ENCODE data around the gene ZMIZ1. TPM values are rescaled to one million over a fixed set of nuclear protein-coding genes. Genes with fewer than 3 reads are reported as not detected.

Gene ZMIZ1
- total RNA-seq, 4 donors from 2014 or later = 58.1 to 87.4 (median 74.2) TPM

DNA sequence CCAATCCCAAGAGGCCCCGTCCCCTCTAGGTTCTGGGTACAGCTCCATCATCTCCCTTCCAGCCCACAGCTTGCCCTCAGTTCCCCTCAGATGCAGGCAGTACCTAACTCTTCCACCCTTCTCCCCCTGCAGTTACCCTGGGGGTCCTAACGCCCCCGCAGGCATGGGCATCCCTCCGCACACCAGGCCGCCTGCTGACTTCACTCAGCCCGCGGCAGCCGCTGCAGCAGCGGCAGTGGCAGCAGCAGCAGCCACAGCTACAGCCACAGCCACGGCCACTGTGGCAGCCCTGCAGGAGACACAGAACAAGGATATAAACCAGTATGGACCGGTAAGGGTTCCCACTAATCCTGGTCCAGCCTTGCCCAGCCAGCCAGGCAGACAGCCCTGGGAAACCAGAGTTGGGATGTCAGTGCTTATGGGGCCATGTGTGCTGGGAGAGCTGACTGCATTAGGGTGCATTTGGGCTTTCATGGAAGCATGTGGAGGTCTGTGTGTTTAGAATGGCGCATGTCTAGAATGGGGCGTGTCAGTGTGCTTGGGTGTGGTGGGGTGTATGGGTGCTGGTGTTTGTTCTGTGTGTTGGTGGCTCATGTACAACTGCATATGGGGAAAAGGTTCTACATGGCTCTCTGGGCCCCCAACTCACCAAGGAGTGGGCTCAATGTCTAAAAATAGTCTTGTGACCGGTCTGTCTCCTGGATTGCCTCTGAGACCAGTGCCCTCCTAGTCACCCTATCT lies 223.4 kb downstream of the ZMIZ1 start:
- TF ChIP-seq POLR2A (IDR thresholded peaks at IDR 0.05) = no peak
- TF ChIP-seq, protein P1, sequence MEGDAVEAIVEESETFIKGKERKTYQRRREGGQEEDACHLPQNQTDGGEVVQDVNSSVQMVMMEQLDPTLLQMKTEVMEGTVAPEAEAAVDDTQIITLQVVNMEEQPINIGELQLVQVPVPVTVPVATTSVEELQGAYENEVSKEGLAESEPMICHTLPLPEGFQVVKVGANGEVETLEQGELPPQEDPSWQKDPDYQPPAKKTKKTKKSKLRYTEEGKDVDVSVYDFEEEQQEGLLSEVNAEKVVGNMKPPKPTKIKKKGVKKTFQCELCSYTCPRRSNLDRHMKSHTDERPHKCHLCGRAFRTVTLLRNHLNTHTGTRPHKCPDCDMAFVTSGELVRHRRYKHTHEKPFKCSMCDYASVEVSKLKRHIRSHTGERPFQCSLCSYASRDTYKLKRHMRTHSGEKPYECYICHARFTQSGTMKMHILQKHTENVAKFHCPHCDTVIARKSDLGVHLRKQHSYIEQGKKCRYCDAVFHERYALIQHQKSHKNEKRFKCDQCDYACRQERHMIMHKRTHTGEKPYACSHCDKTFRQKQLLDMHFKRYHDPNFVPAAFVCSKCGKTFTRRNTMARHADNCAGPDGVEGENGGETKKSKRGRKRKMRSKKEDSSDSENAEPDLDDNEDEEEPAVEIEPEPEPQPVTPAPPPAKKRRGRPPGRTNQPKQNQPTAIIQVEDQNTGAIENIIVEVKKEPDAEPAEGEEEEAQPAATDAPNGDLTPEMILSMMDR (IDR thresholded peaks at IDR 0.05) = no peak
- intact Hi-C loops (cut with DNase I; ENCODE audit: low total_unique reads) = no loop called here
- no peak overlapping the region for H3K4me3 ChIP-seq (ENCODE audit: low read depth, poor library complexity, severe bottlenecking)
- 80 to 85% methylated on average over 9 to 14 of the region's 14 CpGs for WGBS, 2 donors
- no peak for DNase-seq (ENCODE audit: low spot score in 2 of 2)

DNA sequence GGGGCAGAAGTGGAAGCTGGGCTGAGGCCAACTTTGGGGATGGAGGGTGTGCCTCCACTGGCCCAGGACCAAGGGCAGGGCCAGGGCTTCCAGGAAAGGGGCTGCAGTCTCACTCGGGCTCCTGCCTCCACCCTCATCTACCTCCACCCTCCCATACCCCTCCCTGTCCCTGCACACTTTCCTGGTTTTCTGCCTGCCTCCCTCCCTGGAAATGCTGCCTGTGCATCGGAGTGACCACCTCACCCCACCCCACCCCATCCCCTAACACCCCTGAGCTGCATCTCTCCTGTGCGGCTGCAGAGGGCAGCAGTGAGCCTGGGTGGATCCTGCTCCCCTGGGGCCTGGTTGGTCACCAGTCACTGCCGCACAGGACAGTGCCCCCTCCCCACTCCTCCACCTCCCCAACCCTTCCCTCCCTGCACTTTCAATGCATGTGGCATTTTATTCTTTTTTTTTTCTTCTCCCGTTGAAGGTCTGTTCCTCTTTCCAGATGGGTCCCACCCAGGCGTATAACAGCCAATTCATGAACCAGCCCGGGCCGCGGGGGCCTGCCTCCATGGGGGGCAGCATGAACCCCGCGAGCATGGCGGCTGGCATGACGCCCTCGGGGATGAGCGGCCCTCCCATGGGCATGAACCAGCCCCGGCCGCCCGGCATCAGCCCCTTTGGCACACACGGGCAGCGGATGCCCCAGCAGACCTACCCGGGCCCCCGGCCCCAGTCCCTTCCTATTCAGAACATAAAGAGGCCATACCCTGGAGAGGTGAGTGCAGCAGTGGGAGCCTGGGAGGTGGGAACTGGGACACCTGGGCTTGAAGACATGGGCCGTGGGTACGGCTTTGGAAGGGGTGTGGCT lies 224.4 kb downstream of the ZMIZ1 start:
- no peak for TF ChIP-seq POLR2A (IDR thresholded peaks at IDR 0.05)
- TF ChIP-seq, protein P1 (IDR thresholded peaks at IDR 0.05) = no peak
- no peak for DNase-seq (ENCODE audit: low spot score in 2 of 2)
- intact Hi-C loops (cut with DNase I; ENCODE audit: low total_unique reads) = no loop called here
- H3K4me3 ChIP-seq (ENCODE audit: low read depth, poor library complexity, severe bottlenecking) = no peak overlapping the region
- 55 to 69% methylated on average over 21 to 24 of the region's 24 CpGs for whole genome bisulfite sequencing, 2 donors

DNA sequence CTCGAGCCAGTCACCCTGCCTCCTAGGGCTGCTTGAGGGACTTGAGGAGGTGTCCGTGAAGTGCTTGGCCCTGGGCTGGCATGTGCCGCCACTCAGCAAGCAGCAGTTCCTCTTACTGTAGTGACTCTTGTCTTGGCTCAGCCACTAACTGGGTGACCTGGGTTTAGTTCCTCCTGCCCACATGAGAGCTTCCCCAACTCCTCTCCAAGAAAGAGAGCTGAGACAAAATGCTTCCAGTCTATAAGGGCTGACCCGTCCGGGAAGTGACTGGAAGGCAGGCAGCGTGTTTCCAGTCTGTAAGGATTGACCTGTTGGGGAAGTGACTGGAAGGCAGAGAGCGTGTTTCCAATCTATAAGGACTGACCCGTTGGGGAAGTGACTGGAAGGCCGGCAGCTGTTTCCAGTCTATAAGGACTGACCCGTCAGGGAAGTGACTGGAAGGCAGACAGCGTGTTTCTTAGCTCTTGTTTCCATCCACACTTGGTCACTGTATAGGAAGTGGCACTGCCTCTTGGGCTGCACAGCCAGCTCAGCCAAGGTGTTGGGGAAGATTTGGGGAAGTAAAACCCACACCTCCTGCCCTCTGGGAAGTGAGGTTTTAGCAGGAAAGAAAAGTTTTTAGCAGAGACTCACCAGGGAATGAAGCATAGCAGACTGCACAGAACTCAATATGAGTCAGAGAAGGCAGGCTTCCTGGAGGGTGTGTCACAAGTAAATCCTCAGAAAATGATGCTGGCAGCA lies 225.2 kb downstream of the ZMIZ1 start:
- no peak overlapping the region for H3K4me3 ChIP-seq (ENCODE audit: low read depth, poor library complexity, severe bottlenecking)
- DNase-seq (ENCODE audit: low spot score in 2 of 2) = no peak
- TF ChIP-seq, protein P1 (IDR thresholded peaks at IDR 0.05) = no peak
- TF ChIP-seq POLR2A (IDR thresholded peaks at IDR 0.05) = no peak
- intact Hi-C loops (cut with DNase I; ENCODE audit: low total_unique reads) = no loop called here
- WGBS, 2 donors = 78 to 90% methylated on average over 11 of the region's 11 CpGs

DNA sequence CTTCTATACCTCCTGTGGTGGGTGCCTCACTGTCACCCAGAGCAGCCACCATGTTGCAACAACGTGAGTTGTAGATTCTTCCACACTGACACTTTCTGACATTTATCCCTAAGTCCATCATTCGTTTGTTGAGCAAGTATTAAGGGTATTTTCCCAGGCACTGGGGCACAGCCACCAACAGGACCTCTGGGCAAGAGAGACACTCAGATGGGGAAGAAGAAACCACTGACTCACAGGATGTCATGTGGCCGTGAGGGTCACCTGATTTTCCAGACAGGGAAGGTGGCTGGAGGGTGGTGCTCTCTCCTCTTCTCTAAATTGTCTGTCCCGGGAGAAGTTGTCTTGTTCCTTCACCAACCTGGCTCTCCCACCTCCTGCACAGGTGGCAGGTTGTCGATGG lies 226.8 kb downstream of the ZMIZ1 start:
- no peak for DNase-seq (ENCODE audit: low spot score in 2 of 2)
- intact Hi-C loops (cut with DNase I; ENCODE audit: low total_unique reads) = no loop called here
- H3K4me3 ChIP-seq (ENCODE audit: low read depth, poor library complexity, severe bottlenecking) = no peak overlapping the region
- TF ChIP-seq, protein P1 (IDR thresholded peaks at IDR 0.05) = no peak
- no peak for TF ChIP-seq POLR2A (IDR thresholded peaks at IDR 0.05)
- WGBS, 2 donors = 71 to 80% methylated on average over 5 of the region's 5 CpGs

DNA sequence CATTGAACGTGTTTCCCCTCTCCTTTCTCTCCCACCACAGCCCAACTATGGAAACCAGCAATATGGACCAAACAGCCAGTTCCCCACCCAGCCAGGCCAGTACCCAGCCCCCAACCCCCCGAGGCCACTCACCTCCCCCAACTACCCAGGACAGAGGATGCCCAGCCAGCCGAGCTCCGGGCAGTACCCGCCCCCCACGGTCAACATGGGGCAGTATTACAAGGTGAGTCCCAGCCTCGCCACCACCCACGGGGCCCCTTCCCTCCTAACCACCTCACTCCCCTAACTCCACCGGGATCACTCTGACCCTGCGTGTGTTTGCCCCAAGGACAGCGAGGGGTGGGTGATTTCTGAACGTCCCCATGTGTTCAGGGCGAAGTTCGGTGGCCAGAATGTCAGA lies 227.7 kb downstream of the ZMIZ1 start:
- 93% methylated on average over 14 of the region's 14 CpGs for WGBS, 2 donors
- intact Hi-C loops (cut with DNase I; ENCODE audit: low total_unique reads) = no loop called here

More for the DNA sequence above, 227.7 kb downstream of the ZMIZ1 start:
- H3K4me3 ChIP-seq (ENCODE audit: low read depth, poor library complexity, severe bottlenecking) = no peak overlapping the region
- TF ChIP-seq, protein P1 (IDR thresholded peaks at IDR 0.05) = no peak
- TF ChIP-seq POLR2A (IDR thresholded peaks at IDR 0.05) = no peak
- no peak for DNase-seq (ENCODE audit: low spot score in 2 of 2)

Data from lower leg skin (tissue), 4 donors.